GM19372 (cell line): ENCODE data around the gene FAM184B.

Source experiments
- ATAC-seq: cut with Tn5 transposase; IDR thresholded peaks from one replicate; pipeline ENCODE4 v1.9.1; 2021; ENCODE audit warnings: mild to moderate bottlenecking, low read depth, moderate library complexity; ENCODE audit not compliant: unreplicated experiment

FAM184B gene

DNA sequence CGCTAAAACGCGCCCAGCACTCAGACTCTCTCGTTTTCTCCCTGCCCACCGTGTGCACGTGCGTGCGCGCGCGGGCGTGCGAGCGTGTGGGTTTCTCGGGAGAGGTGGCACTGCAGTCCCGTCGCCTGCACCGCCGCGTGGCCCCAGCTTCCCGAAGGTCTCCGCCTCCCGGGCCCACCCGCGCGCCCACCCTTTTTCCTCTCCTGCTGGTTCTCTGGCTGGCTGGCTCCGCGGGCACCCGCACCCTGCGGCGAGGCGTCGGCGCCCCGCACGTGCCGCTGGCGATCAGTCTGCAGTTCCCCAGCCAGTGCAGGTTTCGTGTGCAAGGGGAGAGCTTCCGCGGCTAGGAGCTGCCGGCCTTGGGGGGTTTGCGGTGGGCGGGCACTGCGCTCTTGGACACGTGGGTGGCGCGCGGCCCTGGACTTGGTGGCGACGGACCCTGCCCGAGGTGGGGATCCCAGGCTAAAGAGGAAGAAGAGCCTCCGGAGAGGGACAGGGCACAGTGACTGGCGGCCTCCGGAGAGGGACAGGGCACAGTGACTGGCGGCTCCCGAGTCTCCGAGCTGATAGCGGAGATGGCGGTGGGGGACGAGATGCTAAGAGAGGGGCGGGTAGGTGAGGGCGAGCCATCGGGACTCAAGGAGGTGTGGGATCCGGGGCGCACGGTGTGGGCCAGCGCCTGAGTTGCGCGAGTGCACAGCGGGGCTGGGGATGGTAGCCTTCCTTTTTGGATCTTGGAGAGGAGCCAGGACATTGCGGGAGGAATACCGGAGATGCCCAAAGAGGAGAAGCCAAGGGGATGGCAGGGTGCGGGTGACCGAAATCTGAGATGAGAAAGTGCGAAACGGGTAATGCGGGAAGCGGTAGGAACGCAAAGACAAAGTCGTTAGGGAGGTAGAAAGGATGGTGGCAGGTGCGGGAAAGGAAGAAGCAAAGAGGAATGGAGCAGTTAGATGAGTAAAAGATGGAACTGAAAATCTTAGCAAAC is at the start of gene FAM184B:
Gene FAM184B, minus strand, starts transcription at position 322 of the 988 bp plus-strand sequence. CDS start 322 bp downstream, outside the sequence.
- no peak for ATAC-seq

DNA sequence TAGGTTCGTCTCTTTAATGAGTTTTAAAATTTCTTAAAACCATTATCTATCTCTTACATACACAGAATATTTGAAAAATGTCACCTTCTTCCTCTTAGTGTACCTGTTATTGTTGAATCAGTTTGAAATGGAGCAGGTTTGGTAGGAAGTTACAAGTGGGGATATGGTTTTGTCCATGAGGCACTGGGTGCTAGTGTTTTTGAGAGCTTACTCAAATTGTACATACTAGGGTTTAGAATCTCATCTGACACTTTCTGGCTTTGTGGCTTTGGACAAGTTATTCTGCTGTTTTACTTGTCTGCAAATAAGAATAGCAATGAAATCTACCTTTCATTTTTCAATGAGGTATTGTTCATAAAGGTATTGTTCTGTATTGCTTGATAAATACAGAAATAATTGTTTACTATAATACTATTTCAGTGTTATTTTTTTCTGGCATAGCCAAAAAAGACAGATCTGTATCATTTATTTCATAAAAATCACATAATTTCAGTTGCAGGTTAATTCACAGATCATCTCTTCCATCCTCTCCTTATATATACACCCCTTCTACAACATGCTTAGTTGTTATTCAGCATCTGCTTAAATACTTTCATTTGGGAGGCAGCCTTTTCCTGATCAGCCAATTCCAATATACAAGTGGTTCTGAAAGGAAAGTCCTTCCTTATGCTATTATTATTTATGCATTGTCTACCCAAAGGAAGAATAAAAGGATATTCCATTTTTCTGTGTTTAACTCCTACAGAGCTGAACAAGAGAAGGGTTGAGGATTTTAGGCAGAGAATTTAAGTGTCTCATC is 42.6 kb upstream of the FAM184B start:
- no peak for ATAC-seq

DNA sequence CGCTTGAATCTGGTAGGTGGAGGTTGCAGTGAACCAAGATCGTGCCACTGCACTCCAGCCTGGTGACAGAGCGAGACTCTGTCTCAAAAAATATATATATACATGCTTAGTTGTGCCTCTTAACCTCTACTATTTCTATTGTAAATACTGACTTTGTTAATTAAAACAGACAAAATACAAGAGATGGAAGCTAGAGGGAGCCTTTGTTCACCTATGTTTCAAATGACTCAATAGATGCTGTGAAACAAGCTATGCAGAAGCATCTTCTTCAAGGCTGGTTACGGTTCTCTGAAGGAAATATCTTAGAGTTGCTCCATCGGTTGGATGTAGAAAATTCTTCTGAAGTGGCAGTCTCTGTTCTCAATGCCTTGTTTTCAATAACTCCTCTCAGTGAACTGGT is 35.6 kb upstream of the FAM184B start:
- peak; percentile 87 for ATAC-seq

DNA sequence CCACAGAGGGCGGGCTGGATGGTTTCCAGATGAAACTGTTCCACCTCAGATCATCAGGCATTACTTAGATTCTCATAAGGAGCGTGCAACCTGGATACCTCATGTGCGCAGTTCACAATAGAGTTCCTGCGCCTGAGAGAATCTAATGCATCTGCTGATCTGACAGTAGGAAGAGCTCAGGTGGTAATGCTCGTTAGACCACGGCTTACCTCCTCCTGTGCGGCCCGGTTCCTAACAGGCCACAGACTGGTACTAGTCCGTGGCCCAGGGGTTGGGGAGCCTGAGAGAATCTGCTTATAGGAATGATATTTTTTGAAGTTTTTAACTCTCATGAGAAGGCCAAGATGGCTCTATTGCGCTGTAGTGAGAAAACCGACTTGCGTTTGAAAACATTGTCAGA is 34.7 kb upstream of the FAM184B start:
- ATAC-seq, result no peak

DNA sequence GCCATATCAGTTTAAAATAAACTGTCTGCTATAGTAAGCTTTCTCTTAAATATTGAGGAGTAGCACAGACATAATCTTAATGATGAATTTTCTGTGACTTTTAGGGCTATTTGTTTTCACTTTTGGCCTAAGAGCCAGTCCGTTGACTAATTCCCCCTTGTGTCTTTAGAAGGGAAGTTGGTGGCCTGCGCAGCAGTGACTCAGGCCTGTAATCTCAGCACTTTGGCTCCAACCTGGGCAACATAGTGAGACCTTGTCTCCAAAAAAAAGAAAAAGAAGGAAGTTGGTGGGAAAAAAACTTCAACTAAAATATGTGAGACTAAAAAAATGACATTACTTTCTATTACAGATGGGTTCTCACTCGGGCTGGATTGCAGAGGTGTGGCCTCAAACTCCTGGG is 32.7 kb upstream of the FAM184B start:
- ATAC-seq, result no peak

DNA sequence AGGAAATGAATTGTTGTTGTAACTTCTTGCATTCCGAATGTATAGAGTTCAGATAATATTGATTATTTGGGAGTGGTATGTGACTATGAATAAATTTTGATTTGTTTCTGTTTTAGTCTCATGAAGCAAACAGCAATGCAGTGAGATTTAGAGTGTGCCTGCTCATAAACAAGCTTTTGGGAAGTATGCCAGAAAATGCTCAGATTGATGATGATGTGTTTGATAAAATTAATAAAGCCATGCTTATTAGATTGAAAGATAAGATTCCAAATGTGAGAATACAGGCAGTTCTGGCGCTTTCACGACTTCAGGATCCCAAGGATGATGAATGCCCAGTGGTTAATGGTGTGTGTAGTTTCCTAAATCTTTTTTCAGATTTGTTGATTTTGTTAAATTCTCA is 31.4 kb upstream of the FAM184B start:
- no peak for ATAC-seq

DNA sequence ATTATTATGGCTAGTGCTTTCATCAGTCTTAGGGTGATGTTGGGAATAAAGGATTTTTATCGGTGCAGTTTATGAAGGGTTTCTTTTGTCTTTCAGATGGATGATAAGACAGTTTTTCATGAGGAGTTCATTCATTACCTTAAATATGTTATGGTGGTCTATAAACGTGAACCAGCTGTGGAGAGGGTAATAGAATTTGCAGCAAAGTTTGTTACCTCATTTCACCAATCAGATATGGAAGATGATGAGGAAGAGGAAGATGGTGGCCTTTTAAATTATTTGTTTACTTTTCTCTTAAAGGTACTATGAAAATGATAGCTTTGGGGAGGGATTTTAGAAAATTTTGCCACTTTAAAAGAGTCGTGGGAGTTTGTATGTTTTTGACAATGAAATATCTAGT is 30.7 kb upstream of the FAM184B start:
- ATAC-seq, result no peak

DNA sequence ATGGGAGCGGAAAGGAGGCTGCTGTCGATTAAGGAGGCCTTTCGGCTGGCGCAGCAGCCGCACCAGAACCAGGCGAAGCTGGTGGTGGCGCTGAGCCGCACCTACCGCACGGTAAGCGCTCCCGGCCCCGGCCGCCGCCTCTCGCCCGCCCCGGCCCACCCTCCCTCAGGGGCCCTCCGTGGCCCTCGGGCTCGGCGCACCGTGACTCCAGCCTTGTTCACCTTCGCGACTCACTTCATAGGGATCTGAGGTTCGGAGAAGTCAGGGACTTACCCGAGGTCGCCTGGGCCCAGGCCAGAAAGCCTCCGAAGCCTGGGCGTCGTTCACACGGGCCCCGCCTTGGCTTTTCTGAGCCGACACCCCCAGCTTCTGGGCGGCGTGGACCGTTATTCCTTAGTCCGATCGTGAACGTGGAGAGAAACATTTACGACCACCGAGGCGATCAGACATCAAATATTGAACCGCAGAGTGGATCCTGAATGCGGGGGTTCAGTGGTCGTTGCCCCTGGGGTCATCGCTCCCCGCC is 29.7 kb upstream of the FAM184B start:
- ATAC-seq, result peak; percentile 24

DNA sequence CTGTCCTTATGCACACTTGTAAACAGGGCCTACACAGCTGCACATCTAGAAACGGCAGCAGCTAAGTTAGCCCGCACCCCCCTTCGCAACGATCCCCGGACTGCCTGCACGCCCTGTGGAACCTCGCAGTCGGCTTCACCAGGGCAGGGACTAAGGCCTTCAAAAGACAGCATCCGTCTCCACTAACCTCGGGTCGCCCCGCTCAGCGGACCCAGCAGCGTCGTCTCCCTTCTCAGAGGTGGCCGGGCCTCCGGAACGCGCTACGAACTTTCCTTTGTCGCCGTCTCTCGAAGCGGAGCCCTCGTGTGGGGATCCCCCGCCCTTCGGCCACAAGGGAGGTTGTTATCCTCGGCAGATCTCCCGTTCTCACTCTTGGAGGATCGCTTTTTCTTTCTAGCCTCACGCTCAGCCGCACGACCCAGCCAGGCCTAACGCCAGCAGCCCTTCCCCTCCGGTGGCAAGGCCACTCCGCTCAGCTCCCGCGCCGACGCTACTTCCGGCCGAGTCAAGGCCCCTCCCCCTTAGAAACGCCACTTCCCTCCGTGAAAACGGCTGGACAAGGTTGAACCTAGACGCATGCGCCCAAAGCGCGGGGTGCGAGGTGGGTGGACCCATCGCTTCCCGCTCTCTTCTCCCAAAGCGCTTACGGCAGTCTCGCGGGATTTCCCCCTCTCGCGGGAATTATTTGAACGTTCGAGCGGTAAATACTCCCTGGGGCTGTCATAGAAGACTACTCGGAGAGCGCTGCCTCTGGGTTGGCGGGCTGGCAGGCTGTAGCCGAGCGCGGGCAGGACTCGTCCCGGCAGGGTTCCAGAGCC is 29.0 kb upstream of the FAM184B start, which contains the start of the genes DCAF16 and NCAPG:
Gene DCAF16, minus strand, starts transcription at position 498 of the 818 bp plus-strand sequence. CDS start 6,616 bp downstream, outside the sequence.
Gene NCAPG, plus strand, starts transcription at position 720 of the 818 bp plus-strand sequence. CDS start 99 bp downstream, outside the sequence.
- peak; percentile 86 for ATAC-seq

DNA sequence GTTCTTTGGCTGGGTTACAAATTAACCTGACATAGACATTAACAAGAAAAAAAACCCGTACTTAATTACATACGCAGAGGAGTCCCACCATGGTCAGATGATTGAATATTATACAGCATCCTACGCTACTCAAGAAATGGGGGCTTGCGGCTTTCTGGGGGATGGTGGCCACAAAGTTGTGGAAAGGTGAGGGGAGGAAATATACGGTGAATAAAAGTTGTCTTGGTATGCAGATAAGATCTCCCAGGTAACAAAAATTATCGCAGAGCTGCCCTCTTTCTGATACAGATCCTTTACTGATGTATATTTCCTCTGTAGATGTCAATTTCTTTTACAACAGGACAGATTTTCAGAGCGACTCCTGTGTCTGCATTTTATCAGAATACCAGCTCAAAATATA is 28.2 kb upstream of the FAM184B start:
- no peak for ATAC-seq

DNA sequence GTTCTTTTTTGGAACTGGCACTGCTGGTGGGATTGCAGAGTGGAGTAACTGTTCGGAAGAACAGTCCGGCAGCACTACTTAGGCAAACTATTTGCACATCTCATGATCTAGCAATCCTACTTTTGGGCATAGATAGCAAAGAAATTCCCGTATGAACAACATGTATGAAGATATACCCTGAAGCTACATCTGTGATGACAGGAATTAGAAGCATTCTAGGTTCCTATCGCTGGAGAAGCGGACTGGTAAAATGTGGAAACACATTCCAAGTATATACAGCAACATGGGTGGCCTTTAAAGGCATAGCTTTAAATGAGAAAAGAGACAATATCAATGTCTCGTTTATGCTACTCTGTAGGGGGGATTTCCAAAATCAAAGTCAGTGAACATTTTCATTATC is 26.0 kb upstream of the FAM184B start:
- no peak for ATAC-seq

DNA sequence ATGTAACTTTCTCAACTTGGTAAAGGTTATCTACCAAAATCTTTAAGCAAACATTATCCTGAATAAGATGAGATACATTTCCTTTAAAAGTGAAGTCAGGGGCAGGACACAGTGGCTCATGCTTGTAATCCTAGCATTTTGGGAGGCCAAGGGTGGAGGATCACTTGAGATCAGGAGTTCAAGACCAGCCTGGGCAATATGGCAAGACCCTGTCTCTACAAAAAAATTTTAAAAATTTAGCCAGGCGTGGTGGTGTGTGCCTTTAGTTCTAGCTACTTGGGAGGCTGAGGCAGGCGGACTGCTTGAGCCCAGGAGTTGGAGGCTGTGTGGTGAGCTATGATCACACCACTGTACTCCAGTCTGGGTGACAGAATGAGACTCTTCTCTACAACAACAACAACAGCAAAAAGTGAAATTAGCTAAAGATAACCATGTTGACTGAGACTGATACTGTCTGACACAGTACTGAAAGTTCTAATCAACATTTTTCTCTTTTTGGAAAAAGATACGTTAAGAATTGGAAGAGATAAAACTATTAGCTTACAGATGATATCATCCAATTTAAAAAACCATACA is 24.2 kb upstream of the FAM184B start:
- ATAC-seq, result no peak

DNA sequence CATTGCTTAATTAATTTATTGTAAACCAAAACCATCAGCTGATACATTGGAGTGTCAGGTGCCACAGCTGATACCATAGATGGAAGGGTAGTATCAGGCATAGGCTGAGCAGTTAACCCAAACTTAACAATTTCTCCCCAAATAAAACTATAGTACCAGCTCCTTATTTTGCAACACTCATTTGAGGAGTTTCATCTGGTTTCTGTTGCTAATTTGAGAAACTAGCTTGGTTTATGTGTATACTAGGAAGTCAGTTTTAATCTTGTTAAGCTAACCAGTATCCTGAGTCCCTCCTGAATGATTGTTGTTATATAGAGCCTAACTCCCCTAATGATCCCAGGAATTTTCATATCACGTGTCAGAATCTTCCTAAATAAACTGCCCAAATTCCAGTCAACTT is 16.4 kb upstream of the FAM184B start:
- ATAC-seq, result no peak

DNA sequence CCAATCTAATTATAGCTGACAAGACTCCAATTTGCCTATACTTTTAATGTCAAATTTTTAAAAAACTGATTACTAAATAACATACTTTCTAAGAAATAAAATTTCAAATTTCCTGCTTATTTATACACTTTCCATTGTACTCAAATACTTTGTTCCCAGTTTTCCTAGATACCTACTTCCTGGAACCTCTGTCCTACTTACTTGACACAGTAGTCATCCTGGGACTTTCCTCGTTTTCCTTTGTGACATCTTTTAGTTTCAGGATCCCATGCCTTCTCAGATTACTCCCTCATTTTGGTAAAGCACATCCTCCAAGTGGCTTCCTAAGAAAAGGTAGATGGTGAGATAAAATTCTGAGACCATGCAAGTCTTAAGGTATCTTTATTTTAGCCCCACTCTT is 13.3 kb upstream of the FAM184B start:
- no peak for ATAC-seq

DNA sequence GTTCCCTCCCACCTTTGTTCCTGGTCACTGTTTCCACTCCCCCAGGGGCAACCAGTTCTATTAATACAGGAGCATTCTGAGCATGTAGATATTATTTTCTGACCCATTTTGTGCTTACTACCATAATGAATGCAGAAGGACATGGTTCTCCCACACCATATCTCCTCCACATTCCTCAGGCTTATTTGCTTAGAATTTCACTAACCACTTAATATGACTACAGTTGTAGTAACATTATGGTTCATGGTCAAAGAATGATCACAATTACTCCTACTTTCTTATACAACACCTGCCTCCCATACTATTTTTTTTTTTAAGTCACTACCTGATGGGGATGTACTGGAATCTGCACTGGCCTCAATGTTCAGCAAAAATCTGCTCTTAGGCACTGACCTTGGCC is 7.5 kb upstream of the FAM184B start:
- no peak for ATAC-seq

DNA sequence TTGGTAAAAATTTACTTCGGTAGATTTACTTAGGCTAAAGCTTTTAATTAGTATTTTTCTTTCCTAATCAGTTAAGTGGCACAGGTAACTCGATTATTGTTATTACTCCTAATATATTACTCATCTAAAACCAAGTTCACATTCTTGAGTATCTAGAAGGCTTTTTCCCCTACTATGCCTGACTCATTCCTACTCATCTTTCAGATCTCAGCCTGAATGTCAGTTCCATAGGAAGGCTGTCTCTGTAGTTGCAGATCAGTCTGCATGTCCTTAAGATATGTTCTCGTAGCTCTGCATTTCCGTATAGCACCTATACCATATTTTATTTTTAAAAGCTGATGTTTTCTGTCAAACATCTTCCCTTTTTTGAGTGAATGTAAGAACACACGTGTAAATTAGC is 5.9 kb upstream of the FAM184B start:
- no peak for ATAC-seq

DNA sequence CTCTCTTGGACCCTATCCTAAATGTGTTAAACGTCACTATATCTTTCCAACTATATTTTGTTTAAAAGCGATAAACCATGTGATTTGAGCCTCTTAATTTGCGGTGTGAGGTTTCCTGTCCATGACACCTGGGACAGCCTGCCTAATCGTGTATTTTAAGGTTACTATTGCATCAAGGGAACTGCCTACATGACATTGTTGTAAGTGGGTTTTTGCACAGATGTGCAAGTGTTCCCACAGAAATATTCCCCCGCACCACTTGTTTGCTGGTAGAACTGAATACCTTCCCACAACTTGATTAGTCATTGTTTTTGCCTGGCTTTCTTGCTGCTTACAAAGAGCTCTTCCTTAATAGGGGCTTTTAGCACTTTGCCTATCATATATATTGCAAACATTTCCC is 5.1 kb upstream of the FAM184B start:
- ATAC-seq, result no peak

DNA sequence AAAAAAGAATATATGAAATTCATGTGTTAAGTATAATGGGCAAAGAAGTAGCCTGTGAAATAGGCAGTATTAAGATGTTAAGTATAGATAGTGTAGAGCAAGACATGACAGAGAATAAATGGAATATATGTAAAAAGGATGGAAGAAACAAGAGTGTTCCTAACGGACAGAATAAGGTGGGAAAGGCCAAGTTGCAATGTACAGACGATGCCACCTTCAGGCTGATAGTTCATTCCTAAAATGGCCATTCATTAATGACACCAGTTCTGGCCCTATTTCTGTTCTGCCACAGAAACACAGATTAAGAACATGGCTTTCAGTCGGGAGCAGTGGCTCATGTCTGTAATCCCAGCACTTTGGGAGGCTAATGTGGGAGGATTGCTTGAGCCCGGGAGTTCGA is 4.4 kb upstream of the FAM184B start:
- ATAC-seq, result no peak

DNA sequence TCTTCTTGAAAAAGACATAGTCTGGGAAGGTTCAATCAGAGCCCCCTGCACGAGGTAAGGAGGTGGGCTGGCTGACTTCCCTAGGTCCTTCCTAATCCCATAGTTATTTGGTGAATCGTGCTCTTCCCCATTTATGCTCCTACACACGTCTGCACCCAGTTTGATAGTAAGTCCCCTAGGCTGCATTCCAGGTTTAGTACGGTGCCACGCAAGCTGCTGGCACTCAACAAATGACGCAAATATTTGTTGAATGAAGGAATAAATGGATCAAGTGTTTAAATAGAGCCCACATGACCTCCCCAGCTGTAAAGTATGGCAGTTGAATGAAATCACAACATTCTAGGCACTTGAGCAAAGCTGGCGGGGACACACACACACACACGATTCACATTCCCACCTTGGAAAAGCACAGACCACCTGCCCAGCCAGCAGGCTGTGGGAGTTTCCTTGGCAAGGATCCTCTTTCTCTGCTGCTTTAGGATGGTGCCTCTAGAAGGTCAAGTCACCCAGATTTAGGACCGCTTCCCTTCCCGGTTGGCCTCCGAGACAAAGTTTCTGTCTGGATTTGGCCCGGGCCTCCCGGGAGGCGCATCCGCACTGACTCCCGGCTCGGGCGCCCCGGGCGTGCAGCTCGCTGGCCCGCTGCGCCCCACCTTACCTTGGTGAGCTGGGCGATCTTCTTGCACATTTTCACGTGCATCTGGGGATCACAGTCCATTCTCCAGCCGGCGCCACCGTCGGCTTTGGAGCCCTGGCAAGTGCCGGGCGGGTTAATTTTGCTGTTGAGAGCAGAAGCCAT is 721 bp downstream of the FAM184B start:
- ATAC-seq, result no peak
